K562 (cell line): ENCODE results near the gene MRFAP1. TPM values are rescaled to one million over a fixed set of nuclear protein-coding genes. Genes with fewer than 3 reads are reported as not detected.

Source experiments
- CBFA2T2 ChIP-seq: fragments of 450-650 bp; conservative IDR thresholded peaks from 2 replicates; pipeline ENCODE4 v1.6.1; 2017; ENCODE audit warnings: mild to moderate bottlenecking
- CLOCK ChIP-seq: fragments of 250-450 bp; sonication (Bioruptor Pico); IDR thresholded peaks from 2 replicates; pipeline ENCODE4 v1.4.0; 2020; ENCODE audit warnings: mild to moderate bottlenecking, moderate library complexity, borderline replicate concordance
- HMGN3 ChIP-seq: IDR thresholded peaks from 2 replicates; pipeline ENCODE4 v1.6.1; 2011; ENCODE audit warnings: borderline replicate concordance, low read depth, mild to moderate bottlenecking, mixed read lengths, low read length; ENCODE audit not compliant: insufficient read length; ENCODE audit errors: extremely low read depth
- MEF2A ChIP-seq: IDR thresholded peaks from 2 replicates; pipeline ENCODE4 v1.6.1; 2011; ENCODE audit warnings: low read depth, mild to moderate bottlenecking, low read length, moderate library complexity; ENCODE audit not compliant: control insufficient read depth
- MTF1 ChIP-seq: fragments of 250-450 bp; sonication (Bioruptor Pico); IDR thresholded peaks from 2 replicates; pipeline ENCODE4 v1.9.0; 2021; ENCODE audit warnings: moderate library complexity, mild to moderate bottlenecking, inconsistent platforms, borderline replicate concordance
- MYC ChIP-seq, 2 experiments: fragments of 250-450 bp in 1 of 2; sonication (Bioruptor Pico) in 1 of 2; IDR thresholded peaks; 2 replicates each; pipeline versions ENCODE4 v1.5.1 to v1.6.1; 2012 to 2021; ENCODE audit warnings: low read depth in 2 of 2, borderline replicate concordance in 1 of 2, improper control_type of control experiment in 1 of 2, low read length in 1 of 2, mild to moderate bottlenecking in 1 of 2, moderate library complexity in 1 of 2
- NFRKB ChIP-seq: fragments of 450-650 bp; IDR thresholded peaks from 2 replicates; pipeline ENCODE4 v1.6.1; 2016; ENCODE audit warnings: low read depth
- PHF20 ChIP-seq: fragments of 450-650 bp; IDR thresholded peaks from 2 replicates; pipeline ENCODE4 v1.6.1; 2018; ENCODE audit not compliant: partially characterized antibody
- PHF21A ChIP-seq: fragments of 450-650 bp; IDR thresholded peaks from 2 replicates; pipeline ENCODE4 v1.6.1; 2017; ENCODE audit warnings: low read depth, borderline replicate concordance
- SAFB ChIP-seq: fragments of 200-400 bp; formaldehyde crosslinking; IDR thresholded peaks from 2 replicates; pipeline ENCODE4 v1.6.1; 2017; ENCODE audit warnings: low read depth, low read length, borderline replicate concordance
- SMAD2 ChIP-seq: fragments of 150-350 bp; IDR thresholded peaks from 2 replicates; pipeline ENCODE4 v1.6.1; 2014; ENCODE audit warnings: low read depth, mild to moderate bottlenecking, low read length
- THAP12 ChIP-seq: fragments of 250-450 bp; sonication (Bioruptor Pico); IDR thresholded peaks from 2 replicates; pipeline ENCODE4 v1.9.0; 2021; ENCODE audit warnings: mild to moderate bottlenecking, inconsistent platforms
- TSC22D4 ChIP-seq: fragments of 450-650 bp; IDR thresholded peaks from 2 replicates; pipeline ENCODE4 v1.6.1; 2016; ENCODE audit warnings: missing genetic modification characterization, missing biosample characterization, control low read depth
- ZFP1 ChIP-seq: fragments of 450-650 bp; formaldehyde crosslinking; IDR thresholded peaks from 2 replicates; pipeline ENCODE4 v1.4.0; 2020; ENCODE audit warnings: mild to moderate bottlenecking, mixed read lengths
- ZNF133 ChIP-seq: fragments of 250-450 bp; sonication (Bioruptor Pico); IDR thresholded peaks from 2 replicates; pipeline ENCODE4 v1.4.0; 2020; ENCODE audit warnings: mild to moderate bottlenecking
- ZNF324 ChIP-seq: fragments of 250-450 bp; sonication (Bioruptor Pico); IDR thresholded peaks from 2 replicates; pipeline ENCODE4 v1.4.0; 2020; ENCODE audit warnings: mild to moderate bottlenecking
- ZNF717 ChIP-seq: fragments of 250-450 bp; sonication (Bioruptor Pico); IDR thresholded peaks from 2 replicates; pipeline ENCODE4 v1.5.0; 2021
- polyA plus RNA-seq, 8 experiments: library from polyadenylated mRNA; depleted of rRNA in 4 of 8; stranded (reverse) in 5 of 8; unstranded in 3 of 8; fragments of >200 nt; fragmentation: Nextera tagmentation in 2 of 8; fragmentation: Illumina TruSeq in 1 of 8; extraction: Ambion mirVana in 2 of 8; extraction: Trizol in 1 of 8; gene quantifications; 2 replicates each; pipeline versions ENCODE4 v1.2.1 to v1.2.3, GENCODE V29; 2011 to 2014; ENCODE audit warnings: inconsistent platforms in 1 of 8, missing spikeins in 1 of 8
- total RNA-seq, 7 experiments: library from RNA; depleted of rRNA in 6 of 7; stranded (reverse); fragments of >200 nt in 6 of 7; fragmentation: Illumina TruSeq in 2 of 7; extraction: Trizol in 2 of 7; gene quantifications; 2 replicates each; pipeline versions ENCODE4 v1.2.1 to v1.2.3, GENCODE V29; 2011 to 2021; ENCODE audit warnings: low replicate concordance in 1 of 7
- TF ChIP-seq, protein P1 (sequence below): IDR thresholded peaks from 3 replicates; pipeline ENCODE4 v1.6.1; 2011; ENCODE audit warnings: borderline replicate concordance, mild to moderate bottlenecking, moderate library complexity; ENCODE audit not compliant: insufficient read length; ENCODE audit errors: extremely low read depth
- TF ChIP-seq, protein P2 (sequence below): sonication (generic); formaldehyde crosslinking; IDR thresholded peaks from 2 replicates; pipeline ENCODE4 v1.8.0; 2022; ENCODE audit warnings: missing genetic modification reagents, mild to moderate bottlenecking, moderate library complexity, borderline replicate concordance

Gene MRFAP1
- total and polyA plus RNA-seq, 9 of the 15 experiments (the other 6 are each of a cell fraction or from before 2014, with no cell fraction given), result 46.0 to 270 (median 151) TPM

- TF ChIP-seq PHF20, result peak; percentile 16
- TF ChIP-seq TSC22D4 (tag), result no peak
- TF ChIP-seq MEF2A, result no peak
- TF ChIP-seq NFRKB, result no peak; the same call in 1 of the 2 replicates
- TF ChIP-seq ZFP1 (CRISPR knock-in tag), result no peak
- TF ChIP-seq MYC (IDR thresholded peaks at IDR 0.05; ENCODE audit: low read depth, low read length), result no peak; the same call in none of the 2 replicates
- TF ChIP-seq MYC (CRISPR knock-in tag; IDR thresholded peaks at IDR 0.05; ENCODE audit: borderline replicate concordance, low read depth), result peak; percentile 47
- TF ChIP-seq, protein P1, sequence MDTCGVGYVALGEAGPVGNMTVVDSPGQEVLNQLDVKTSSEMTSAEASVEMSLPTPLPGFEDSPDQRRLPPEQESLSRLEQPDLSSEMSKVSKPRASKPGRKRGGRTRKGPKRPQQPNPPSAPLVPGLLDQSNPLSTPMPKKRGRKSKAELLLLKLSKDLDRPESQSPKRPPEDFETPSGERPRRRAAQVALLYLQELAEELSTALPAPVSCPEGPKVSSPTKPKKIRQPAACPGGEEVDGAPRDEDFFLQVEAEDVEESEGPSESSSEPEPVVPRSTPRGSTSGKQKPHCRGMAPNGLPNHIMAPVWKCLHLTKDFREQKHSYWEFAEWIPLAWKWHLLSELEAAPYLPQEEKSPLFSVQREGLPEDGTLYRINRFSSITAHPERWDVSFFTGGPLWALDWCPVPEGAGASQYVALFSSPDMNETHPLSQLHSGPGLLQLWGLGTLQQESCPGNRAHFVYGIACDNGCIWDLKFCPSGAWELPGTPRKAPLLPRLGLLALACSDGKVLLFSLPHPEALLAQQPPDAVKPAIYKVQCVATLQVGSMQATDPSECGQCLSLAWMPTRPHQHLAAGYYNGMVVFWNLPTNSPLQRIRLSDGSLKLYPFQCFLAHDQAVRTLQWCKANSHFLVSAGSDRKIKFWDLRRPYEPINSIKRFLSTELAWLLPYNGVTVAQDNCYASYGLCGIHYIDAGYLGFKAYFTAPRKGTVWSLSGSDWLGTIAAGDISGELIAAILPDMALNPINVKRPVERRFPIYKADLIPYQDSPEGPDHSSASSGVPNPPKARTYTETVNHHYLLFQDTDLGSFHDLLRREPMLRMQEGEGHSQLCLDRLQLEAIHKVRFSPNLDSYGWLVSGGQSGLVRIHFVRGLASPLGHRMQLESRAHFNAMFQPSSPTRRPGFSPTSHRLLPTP, result no peak
- no peak for TF ChIP-seq PHF21A
- TF ChIP-seq, protein P2, sequence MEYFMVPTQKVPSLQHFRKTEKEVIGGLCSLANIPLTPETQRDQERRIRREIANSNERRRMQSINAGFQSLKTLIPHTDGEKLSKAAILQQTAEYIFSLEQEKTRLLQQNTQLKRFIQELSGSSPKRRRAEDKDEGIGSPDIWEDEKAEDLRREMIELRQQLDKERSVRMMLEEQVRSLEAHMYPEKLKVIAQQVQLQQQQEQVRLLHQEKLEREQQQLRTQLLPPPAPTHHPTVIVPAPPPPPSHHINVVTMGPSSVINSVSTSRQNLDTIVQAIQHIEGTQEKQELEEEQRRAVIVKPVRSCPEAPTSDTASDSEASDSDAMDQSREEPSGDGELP, result peak; percentile 52; the same call in 1 of the 2 replicates
- no peak for TF ChIP-seq ZNF324 (CRISPR knock-in tag)
- TF ChIP-seq HMGN3, result no peak
- no peak for TF ChIP-seq ZNF717
- TF ChIP-seq THAP12 (CRISPR knock-in tag), result no peak
- no peak for TF ChIP-seq CLOCK (CRISPR knock-in tag)
- TF ChIP-seq CBFA2T2, result no peak
- no peak for TF ChIP-seq SMAD2
- no peak for TF ChIP-seq SAFB
- TF ChIP-seq ZNF133 (CRISPR knock-in tag), result no peak
- TF ChIP-seq MTF1 (CRISPR knock-in tag), result no peak
Observed at GRCh38 chr4:6688879-6689505, 48.5 kb downstream of the MRFAP1 start (continued).
